HepG2 (cell line): Measurements from ENCODE around the gene SLC24A4. TPM values are rescaled to one million over a fixed set of nuclear protein-coding genes. Genes with fewer than 3 reads are reported as not detected.

Experiments used
- HDAC6 ChIP-seq: fragments of 200-600 bp; sonication (generic); IDR thresholded peaks from 2 replicates; pipeline ENCODE4 v1.7.0; 2017; ENCODE audit warnings: mild to moderate bottlenecking, antibody characterized with exemption, low read length, low read depth
- KDM2A ChIP-seq: sonication (generic); formaldehyde crosslinking; IDR thresholded peaks from 2 replicates; pipeline ENCODE4 v1.4.0; 2020; ENCODE audit warnings: low read depth, missing genetic modification reagents, borderline replicate concordance
- KLF6 ChIP-seq: IDR thresholded peaks from 2 replicates; pipeline ENCODE4 v1.8.0; 2016; ENCODE audit warnings: missing biosample characterization, missing genetic modification reagents
- MBD4 ChIP-seq: IDR thresholded peaks from 2 replicates; pipeline ENCODE4 v1.6.1; 2012; ENCODE audit warnings: low read length, inconsistent platforms, borderline replicate concordance
- SOX13 ChIP-seq, 3 experiments: fragments of 450-650 bp in 1 of 3; sonication (generic) in 1 of 3; formaldehyde crosslinking in 1 of 3; IDR thresholded peaks in 2 of 3; conservative IDR thresholded peaks in 1 of 3; 2 replicates each; pipeline versions ENCODE4 v1.5.0 to v1.6.1; 2016 to 2020; ENCODE audit warnings: antibody characterized with exemption in 1 of 3, mild to moderate bottlenecking in 1 of 3, missing compliant biosample characterization in 1 of 3, missing genetic modification reagents in 1 of 3, moderate library complexity in 1 of 3
- ZNF260 ChIP-seq: sonication (generic); formaldehyde crosslinking; IDR thresholded peaks from 2 replicates; pipeline ENCODE4 v1.4.0; 2020; ENCODE audit warnings: missing genetic modification reagents, low read depth, mild to moderate bottlenecking, borderline replicate concordance
- ZNF598 ChIP-seq: sonication (generic); formaldehyde crosslinking; IDR thresholded peaks from 2 replicates; pipeline ENCODE4 v1.5.1; 2020; ENCODE audit warnings: mild to moderate bottlenecking, missing genetic modification reagents, borderline replicate concordance
- polyA plus RNA-seq, 8 experiments: library from polyadenylated mRNA; depleted of rRNA in 3 of 8; stranded (reverse) in 7 of 8; unstranded in 1 of 8; fragments of >200 nt; fragmentation: Illumina TruSeq in 4 of 8; extraction: Trizol in 4 of 8; gene quantifications; 2 replicates each; pipeline versions ENCODE4 v1.2.1 to v1.2.3, GENCODE V29; 2011 to 2016; ENCODE audit warnings: low read depth in 4 of 8, missing spikeins in 1 of 8, mixed read lengths in 1 of 8; ENCODE audit not compliant: insufficient read depth in 1 of 8
- total RNA-seq, 5 experiments: library from RNA; depleted of rRNA; stranded (reverse); fragments of >200 nt; fragmentation: Illumina TruSeq; extraction: Trizol; gene quantifications; 2 replicates each; pipeline ENCODE4 v1.2.3, GENCODE V29; 2016; ENCODE audit warnings: low read depth in 1 of 5
- TF ChIP-seq, protein P1 (sequence below), 2 experiments: fragments of 450-650 bp in 1 of 2; sonication (generic) in 1 of 2; formaldehyde crosslinking in 1 of 2; IDR thresholded peaks; 2 replicates each; pipeline versions ENCODE4 v1.6.1 to v1.8.0; 2016 to 2022; ENCODE audit warnings: antibody characterized with exemption in 1 of 2, mild to moderate bottlenecking in 1 of 2, missing genetic modification reagents in 1 of 2
- TF ChIP-seq, protein P2 (sequence below): sonication (generic); formaldehyde crosslinking; IDR thresholded peaks from 2 replicates; pipeline ENCODE4 v1.4.0; 2020; ENCODE audit warnings: missing genetic modification reagents; ENCODE audit errors: not compliant biosample characterization
- TF ChIP-seq, protein P3 (sequence below): sonication (generic); formaldehyde crosslinking; IDR thresholded peaks from 2 replicates; pipeline ENCODE4 v1.4.0; 2020; ENCODE audit warnings: missing genetic modification reagents

Gene SLC24A4
- total and polyA plus RNA-seq, 2 of the 13 experiments (the other 11 are each of a cell fraction or from before 2014, with no cell fraction given): not detected

- TF ChIP-seq SOX13 (IDR thresholded peaks at IDR 0.05) (no peak), SOX13 (CRISPR knock-in tag; conservative IDR thresholded peaks at IDR 0.05 in 1 of 2, IDR thresholded peaks at IDR 0.05 in 1 of 2) (peak in 1 of 2 experiments; percentile 73; a peak in 1 of 4 replicates), MBD4 (no peak), KLF6 (CRISPR knock-in tag) (no peak), HDAC6 (no peak), ZNF260 (CRISPR knock-in tag) (no peak), KDM2A (no peak), ZNF598 (CRISPR knock-in tag) (no peak)
- TF ChIP-seq, protein P1, sequence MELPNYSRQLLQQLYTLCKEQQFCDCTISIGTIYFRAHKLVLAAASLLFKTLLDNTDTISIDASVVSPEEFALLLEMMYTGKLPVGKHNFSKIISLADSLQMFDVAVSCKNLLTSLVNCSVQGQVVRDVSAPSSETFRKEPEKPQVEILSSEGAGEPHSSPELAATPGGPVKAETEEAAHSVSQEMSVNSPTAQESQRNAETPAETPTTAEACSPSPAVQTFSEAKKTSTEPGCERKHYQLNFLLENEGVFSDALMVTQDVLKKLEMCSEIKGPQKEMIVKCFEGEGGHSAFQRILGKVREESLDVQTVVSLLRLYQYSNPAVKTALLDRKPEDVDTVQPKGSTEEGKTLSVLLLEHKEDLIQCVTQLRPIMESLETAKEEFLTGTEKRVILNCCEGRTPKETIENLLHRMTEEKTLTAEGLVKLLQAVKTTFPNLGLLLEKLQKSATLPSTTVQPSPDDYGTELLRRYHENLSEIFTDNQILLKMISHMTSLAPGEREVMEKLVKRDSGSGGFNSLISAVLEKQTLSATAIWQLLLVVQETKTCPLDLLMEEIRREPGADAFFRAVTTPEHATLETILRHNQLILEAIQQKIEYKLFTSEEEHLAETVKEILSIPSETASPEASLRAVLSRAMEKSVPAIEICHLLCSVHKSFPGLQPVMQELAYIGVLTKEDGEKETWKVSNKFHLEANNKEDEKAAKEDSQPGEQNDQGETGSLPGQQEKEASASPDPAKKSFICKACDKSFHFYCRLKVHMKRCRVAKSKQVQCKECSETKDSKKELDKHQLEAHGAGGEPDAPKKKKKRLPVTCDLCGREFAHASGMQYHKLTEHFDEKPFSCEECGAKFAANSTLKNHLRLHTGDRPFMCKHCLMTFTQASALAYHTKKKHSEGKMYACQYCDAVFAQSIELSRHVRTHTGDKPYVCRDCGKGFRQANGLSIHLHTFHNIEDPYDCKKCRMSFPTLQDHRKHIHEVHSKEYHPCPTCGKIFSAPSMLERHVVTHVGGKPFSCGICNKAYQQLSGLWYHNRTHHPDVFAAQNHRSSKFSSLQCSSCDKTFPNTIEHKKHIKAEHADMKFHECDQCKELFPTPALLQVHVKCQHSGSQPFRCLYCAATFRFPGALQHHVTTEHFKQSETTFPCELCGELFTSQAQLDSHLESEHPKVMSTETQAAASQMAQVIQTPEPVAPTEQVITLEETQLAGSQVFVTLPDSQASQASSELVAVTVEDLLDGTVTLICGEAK (IDR thresholded peaks at IDR 0.05): no peak
- TF ChIP-seq, protein P1 (CRISPR knock-in tag; IDR thresholded peaks at IDR 0.05): no peak; the same call in 1 of the 2 replicates
- TF ChIP-seq, protein P2, sequence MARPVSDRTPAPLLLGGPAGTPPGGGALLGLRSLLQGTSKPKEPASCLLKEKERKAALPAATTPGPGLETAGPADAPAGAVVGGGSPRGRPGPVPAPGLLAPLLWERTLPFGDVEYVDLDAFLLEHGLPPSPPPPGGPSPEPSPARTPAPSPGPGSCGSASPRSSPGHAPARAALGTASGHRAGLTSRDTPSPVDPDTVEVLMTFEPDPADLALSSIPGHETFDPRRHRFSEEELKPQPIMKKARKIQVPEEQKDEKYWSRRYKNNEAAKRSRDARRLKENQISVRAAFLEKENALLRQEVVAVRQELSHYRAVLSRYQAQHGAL (CRISPR knock-in tag): no peak
- TF ChIP-seq, protein P3, sequence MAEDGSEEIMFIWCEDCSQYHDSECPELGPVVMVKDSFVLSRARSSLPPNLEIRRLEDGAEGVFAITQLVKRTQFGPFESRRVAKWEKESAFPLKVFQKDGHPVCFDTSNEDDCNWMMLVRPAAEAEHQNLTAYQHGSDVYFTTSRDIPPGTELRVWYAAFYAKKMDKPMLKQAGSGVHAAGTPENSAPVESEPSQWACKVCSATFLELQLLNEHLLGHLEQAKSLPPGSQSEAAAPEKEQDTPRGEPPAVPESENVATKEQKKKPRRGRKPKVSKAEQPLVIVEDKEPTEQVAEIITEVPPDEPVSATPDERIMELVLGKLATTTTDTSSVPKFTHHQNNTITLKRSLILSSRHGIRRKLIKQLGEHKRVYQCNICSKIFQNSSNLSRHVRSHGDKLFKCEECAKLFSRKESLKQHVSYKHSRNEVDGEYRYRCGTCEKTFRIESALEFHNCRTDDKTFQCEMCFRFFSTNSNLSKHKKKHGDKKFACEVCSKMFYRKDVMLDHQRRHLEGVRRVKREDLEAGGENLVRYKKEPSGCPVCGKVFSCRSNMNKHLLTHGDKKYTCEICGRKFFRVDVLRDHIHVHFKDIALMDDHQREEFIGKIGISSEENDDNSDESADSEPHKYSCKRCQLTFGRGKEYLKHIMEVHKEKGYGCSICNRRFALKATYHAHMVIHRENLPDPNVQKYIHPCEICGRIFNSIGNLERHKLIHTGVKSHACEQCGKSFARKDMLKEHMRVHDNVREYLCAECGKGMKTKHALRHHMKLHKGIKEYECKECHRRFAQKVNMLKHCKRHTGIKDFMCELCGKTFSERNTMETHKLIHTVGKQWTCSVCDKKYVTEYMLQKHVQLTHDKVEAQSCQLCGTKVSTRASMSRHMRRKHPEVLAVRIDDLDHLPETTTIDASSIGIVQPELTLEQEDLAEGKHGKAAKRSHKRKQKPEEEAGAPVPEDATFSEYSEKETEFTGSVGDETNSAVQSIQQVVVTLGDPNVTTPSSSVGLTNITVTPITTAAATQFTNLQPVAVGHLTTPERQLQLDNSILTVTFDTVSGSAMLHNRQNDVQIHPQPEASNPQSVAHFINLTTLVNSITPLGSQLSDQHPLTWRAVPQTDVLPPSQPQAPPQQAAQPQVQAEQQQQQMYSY (CRISPR knock-in tag): no peak
These were observed 181.0 kb downstream of the SLC24A4 start (continued) for GRCh38 chr14:92503756-92504491.
